B cell (primary cell): ENCODE data around the gene DOCK6. TPM values are rescaled to one million over a fixed set of nuclear protein-coding genes. Genes with fewer than 3 reads are reported as not detected.

Experiments
- ATAC-seq: fragments of 200-7000 bp; cut with Tn5 transposase; one replicate; pipeline ENCODE4 v1.10.0; 2021; ENCODE audit warnings: low read depth, mild to moderate bottlenecking, moderate number of reproducible peaks, moderate library complexity
- CTCF ChIA-PET: fragments of 350-600 bp; sonication (Branson Sonifier 250); formaldehyde crosslinking; loops from one replicate; lab custom pipeline; 2021; ENCODE audit warnings: antibody characterized with exemption, inconsistent platforms; lab: Charles Lee
- POLR2A ChIA-PET: fragments of 350-600 bp; sonication (Branson Sonifier 250); formaldehyde crosslinking; loops from one replicate; lab custom pipeline; 2021; ENCODE audit warnings: antibody characterized with exemption; lab: Charles Lee
- DNase-seq: peaks from one replicate; pipeline ENCODE4 v3.0.0; 2013
- H2AFZ ChIP-seq: 2 replicates; pipeline ENCODE4 v1.6.1; 2012; ENCODE audit warnings: mild to moderate bottlenecking, low read depth, low read length; ENCODE audit not compliant: insufficient read depth, poor library complexity, severe bottlenecking
- H3K27ac ChIP-seq, 2 donors: 1 replicate in 1 of 2; 2 replicates in 1 of 2; pipeline ENCODE4 v1.5.1; 2012 to 2013; ENCODE audit warnings: low read length in 2 of 2, mild to moderate bottlenecking in 2 of 2, moderate library complexity in 1 of 2
- H3K27me3 ChIP-seq, 4 experiments: fragments of 200-600 bp in 1 of 4; sonication (generic) in 1 of 4; replicated peaks in 1 of 4; 1 replicate in 2 of 4; 2 replicates in 2 of 4; pipeline versions ENCODE4 v1.6.1 to v1.7.0; 2013 to 2016; ENCODE audit warnings: low read length in 3 of 4, mild to moderate bottlenecking in 2 of 4, mixed read lengths in 1 of 4, moderate library complexity in 1 of 4; ENCODE audit not compliant: insufficient read depth in 4 of 4, control insufficient read depth in 3 of 4; ENCODE audit errors: control extremely low read depth in 1 of 4
- H3K36me3 ChIP-seq, 2 experiments: replicated peaks in 1 of 2; 1 replicate in 1 of 2; 2 replicates in 1 of 2; pipeline versions ENCODE4 v1.6.1 to v1.7.1; 2013; ENCODE audit warnings: low read length in 1 of 2; ENCODE audit not compliant: insufficient read depth in 2 of 2, control insufficient read depth in 1 of 2; ENCODE audit errors: control extremely low read depth in 1 of 2, extremely low read depth in 1 of 2
- H3K4me1 ChIP-seq, 2 donors: fragments of 200-600 bp in 1 of 2; sonication (generic) in 1 of 2; 1 replicate in 1 of 2; 2 replicates in 1 of 2; pipeline versions ENCODE4 v1.5.1 to v1.6.1; 2013 to 2017; ENCODE audit warnings: low read length in 2 of 2; ENCODE audit not compliant: control insufficient read depth in 2 of 2, insufficient read depth in 2 of 2
- H3K4me2 ChIP-seq: replicated peaks from 2 replicates; pipeline ENCODE3; 2012; ENCODE audit warnings: mild to moderate bottlenecking, low read depth, low read length; ENCODE audit not compliant: poor library complexity, severe bottlenecking
- H3K4me3 ChIP-seq, 5 experiments: fragments of 200-600 bp in 1 of 5; sonication (generic) in 1 of 5; 1 replicate in 3 of 5; 2 replicates in 2 of 5; pipeline versions ENCODE4 v1.5.1 to v1.7.0; 2011 to 2016; ENCODE audit warnings: low read length in 4 of 5, mild to moderate bottlenecking in 4 of 5, low read depth in 2 of 5, control low read depth in 1 of 5, moderate library complexity in 1 of 5; ENCODE audit not compliant: insufficient read depth in 1 of 5; ENCODE audit errors: control extremely low read depth in 1 of 5, extremely low read depth in 1 of 5
- H3K79me2 ChIP-seq: fragments of 200-600 bp; sonication (generic); one replicate; pipeline ENCODE4 v1.6.0; 2016; ENCODE audit warnings: low read length; ENCODE audit not compliant: control insufficient read depth, insufficient read depth
- H3K9ac ChIP-seq: fragments of 200-600 bp; sonication (generic); 2 replicates; pipeline ENCODE4 v1.6.1; 2017; ENCODE audit warnings: mild to moderate bottlenecking, low read length, moderate library complexity
- H3K9me3 ChIP-seq, 3 donors: one replicate each; pipeline versions ENCODE4 v1.6.1 to v1.7.1; 2013; ENCODE audit warnings: low read length in 2 of 3; ENCODE audit not compliant: control insufficient read depth in 2 of 3, insufficient read depth in 1 of 3; ENCODE audit errors: control extremely low read depth in 1 of 3
- H4K20me1 ChIP-seq: 2 replicates; pipeline ENCODE4 v1.6.0; 2012; ENCODE audit warnings: mild to moderate bottlenecking, low read length; ENCODE audit not compliant: insufficient read depth, control insufficient read depth, poor library complexity, severe bottlenecking
- H3K27ac Mint-ChIP-seq: one replicate; pipeline ENCODE4 v1.8.0; 2021; ENCODE audit warnings: mixed read lengths
- H3K27me3 Mint-ChIP-seq: one replicate; pipeline ENCODE4 v1.8.0; 2021; ENCODE audit warnings: mixed read lengths
- H3K4me1 Mint-ChIP-seq: one replicate; pipeline ENCODE4 v1.8.0; 2021; ENCODE audit warnings: mixed read lengths
- H3K4me3 Mint-ChIP-seq: one replicate; pipeline ENCODE4 v1.8.0; 2021; ENCODE audit warnings: mixed read lengths
- H3K9me3 Mint-ChIP-seq: one replicate; pipeline ENCODE4 v1.8.0; 2022; ENCODE audit warnings: mixed read lengths; ENCODE audit not compliant: insufficient read depth
- CTCF ChIP-seq: fragments of 200-600 bp; IDR thresholded peaks from one replicate; pipeline ENCODE4 v1.8.0; 2022; ENCODE audit warnings: antibody characterized with exemption, mild to moderate bottlenecking
- EZH2 ChIP-seq: IDR thresholded peaks from 2 replicates; pipeline ENCODE4 v1.6.1; 2012; ENCODE audit warnings: borderline replicate concordance, low read depth, mild to moderate bottlenecking, moderate library complexity, low read length; ENCODE audit not compliant: insufficient read depth, poor library complexity, severe bottlenecking
- WGBS: methylation state at CpG from one replicate; pipeline ENCODE4 v1.1.5; 2013; ENCODE audit warnings: missing lambda C conversion rate; ENCODE audit not compliant: insufficient coverage; 5-methylcytosine and 5-hydroxymethylcytosine counted together
- intact Hi-C: fragments of 100-400 bp; cut with micrococcal nuclease; formaldehyde crosslinking; loops from one replicate; pipeline ENCODE4 v1.10.0; 2022
- polyA plus RNA-seq: library from polyadenylated mRNA; depleted of rRNA; stranded (reverse); fragments of >200 nt; gene quantifications from 2 replicates; pipeline ENCODE4 v1.2.3, GENCODE V29; 2012
- total RNA-seq, 2 donors: library from RNA; stranded (reverse); fragments of 120-200 nt in 1 of 2; gene quantifications; 1 replicate in 1 of 2; 2 replicates in 1 of 2; pipeline versions ENCODE4 v1.2.3 to v1.2.4, GENCODE V29; 2013 to 2022

DOCK6 gene
- total and polyA plus RNA-seq, 2 donors (not counting 1 experiment from before 2014, with no cell fraction given), result 5.3 to 11.9 TPM

- no peaks in the 10 kb centered on the region for H3K27me3 Mint-ChIP-seq
These were observed 11.1 kb downstream of the DOCK6 start for GRCh38 chr19:11251217-11251616.

GRCh38 chr19:11248852-11249251 lies 13.5 kb downstream of the DOCK6 start:
- Histone ChIP-seq H3K79me2 (no peaks in the 10 kb centered on the region), H3K36me3 (no peaks in the 10 kb centered on the region), H3K4me3 (no peak overlapping the region), H4K20me1 (no peaks in the 10 kb centered on the region), H3K27me3 (peaks cover 0 to under 1% (median 0%) of the 10 kb centered on the region in 4 experiments), H3K9me3 (peaks cover 0 to 6% (median 0%) of the 10 kb centered on the region in 3 donors), H3K27ac (no peak overlapping the region), H2AFZ (no peak overlapping the region), H3K4me2 (no peak overlapping the region), H3K9ac (no peak overlapping the region), H3K4me1 (no peaks in the 10 kb centered on the region)
- no peak for ATAC-seq
- POLR2A ChIA-PET, result no interaction called here
- Mint-ChIP-seq H3K4me3 (no peak overlapping the region), H3K4me1 (peaks cover under 1% of the 10 kb centered on the region), H3K27me3 (no peaks in the 10 kb centered on the region), H3K27ac (no peak overlapping the region), H3K9me3 (no peaks in the 10 kb centered on the region)
- CTCF ChIA-PET, result no interaction called here
- TF ChIP-seq CTCF (no peak), EZH2 (no peak)
- no peak for DNase-seq
- intact Hi-C loops, result no loop called here
- WGBS, result no CpG with 5 or more reads among the region's 2 CpGs

More at GRCh38 chr19:11251217-11251616, 11.1 kb downstream of the DOCK6 start:
- CTCF ChIA-PET, result no interaction called here
- POLR2A ChIA-PET, result no interaction called here
- H3K27me3 ChIP-seq, result no peaks in the 10 kb centered on the region
- ATAC-seq (no peak), DNase-seq (no peak)
- peaks cover 0 to 6% (median 0%) of the 10 kb centered on the region in 3 donors for H3K9me3 ChIP-seq
- no peaks in the 10 kb centered on the region for H3K4me1 ChIP-seq
- H3K36me3 ChIP-seq, result no peaks in the 10 kb centered on the region
- H3K79me2 ChIP-seq, result no peaks in the 10 kb centered on the region
- intact Hi-C loops, result no loop called here
- H2AFZ ChIP-seq, result no peak overlapping the region
- Mint-ChIP-seq H3K9me3 (no peaks in the 10 kb centered on the region), H3K4me3 (no peak overlapping the region), H3K4me1 (no peaks in the 10 kb centered on the region), H3K27ac (no peak overlapping the region)
- no peak overlapping the region for H3K4me3 ChIP-seq
- H3K9ac ChIP-seq, result no peak overlapping the region
- H3K4me2 ChIP-seq, result no peak overlapping the region
- no CpG with 5 or more reads among the region's 4 CpGs for WGBS
- no peaks in the 10 kb centered on the region for H4K20me1 ChIP-seq
- H3K27ac ChIP-seq, result no peak overlapping the region
- TF ChIP-seq CTCF, result no peak
- TF ChIP-seq EZH2, result no peak
